GM21576 (cell line): ENCODE data around the gene FAAP24.
"Not testable (repeated sequence)": the region's sequence is repeated elsewhere in the genome, so short reads cannot be mapped to it uniquely, and the experiment has no call there.

Experiments used
- ATAC-seq: cut with Tn5 transposase; IDR thresholded peaks from one replicate; pipeline ENCODE4 v1.9.1; 2021; ENCODE audit warnings: mild to moderate bottlenecking, moderate library complexity; ENCODE audit not compliant: unreplicated experiment

Gene FAAP24

GRCh38 chr19:32997716-32998355, 25.8 kb downstream of the FAAP24 start:
- ATAC-seq = no peak

GRCh38 chr19:32998722-32999121, 26.7 kb downstream of the FAAP24 start:
- no peak for ATAC-seq

- no peak for ATAC-seq
Measured at GRCh38 chr19:33000510-33000909, 28.5 kb downstream of the FAAP24 start.

GRCh38 chr19:33000910-33001309, 28.9 kb downstream of the FAAP24 start:
- ATAC-seq = no peak

GRCh38 chr19:33002126-33002865, 30.3 kb downstream of the FAAP24 start:
- not testable (repeated sequence) for ATAC-seq

GRCh38 chr19:33003424-33004024, 31.5 kb downstream of the FAAP24 start:
- ATAC-seq = not testable (repeated sequence)

- ATAC-seq = no peak
Measured at GRCh38 chr19:33005440-33005839, 33.4 kb downstream of the FAAP24 start.

- no peak for ATAC-seq
Measured at GRCh38 chr19:33008738-33009137, 36.7 kb downstream of the FAAP24 start.

- not testable (repeated sequence) for ATAC-seq
Measured at GRCh38 chr19:33010891-33011290, 38.8 kb downstream of the FAAP24 start.

GRCh38 chr19:33022472-33023116, 50.6 kb downstream of the FAAP24 start:
- ATAC-seq = no peak

- ATAC-seq = no peak
Measured at GRCh38 chr19:33024398-33024797, 52.4 kb downstream of the FAAP24 start.

GRCh38 chr19:33025468-33026238, 53.6 kb downstream of the FAAP24 start:
- not testable (repeated sequence) for ATAC-seq

- not testable (repeated sequence) for ATAC-seq
Measured at GRCh38 chr19:33026602-33027001, 54.6 kb downstream of the FAAP24 start.
